Naive B cell (primary cell): Measurements from ENCODE around the gene STX18. TPM values are rescaled to one million over a fixed set of nuclear protein-coding genes. Genes with fewer than 3 reads are reported as not detected.
"Not testable (repeated sequence)": the region's sequence is repeated elsewhere in the genome, so short reads cannot be mapped to it uniquely, and the experiment has no call there.

ENCODE experiments used
- ATAC-seq, 2 donors: fragments of 150-1000 bp; cut with Tn5 transposase; 2 replicates each; pipeline ENCODE4 v1.10.0; 2021; ENCODE audit warnings: low read depth in 2 of 2, mild to moderate bottlenecking in 2 of 2, moderate library complexity in 2 of 2
- DNase-seq: peaks from one replicate; pipeline ENCODE4 v3.0.0; 2022
- H3K27ac Mint-ChIP-seq, 6 donors: one replicate each; pipeline ENCODE4 v1.8.0; 2020 to 2022; ENCODE audit warnings: mild to moderate bottlenecking in 6 of 6, mixed read lengths in 6 of 6, moderate library complexity in 5 of 6, inconsistent platforms in 2 of 6
- H3K27me3 Mint-ChIP-seq, 3 donors: one replicate each; pipeline ENCODE4 v1.8.0; 2021 to 2022; ENCODE audit warnings: mixed read lengths in 3 of 3, mild to moderate bottlenecking in 1 of 3
- H3K36me3 Mint-ChIP-seq, 2 donors: one replicate each; pipeline ENCODE4 v1.8.0; 2020 to 2022; ENCODE audit warnings: mixed read lengths in 2 of 2, inconsistent platforms in 1 of 2, mild to moderate bottlenecking in 1 of 2
- H3K4me1 Mint-ChIP-seq, 3 donors: one replicate each; pipeline ENCODE4 v1.8.0; 2020 to 2022; ENCODE audit warnings: mixed read lengths in 3 of 3, inconsistent platforms in 1 of 3, mild to moderate bottlenecking in 1 of 3, moderate library complexity in 1 of 3
- H3K4me3 Mint-ChIP-seq, 8 donors: one replicate each; pipeline ENCODE4 v1.8.0; 2020 to 2022; ENCODE audit warnings: mild to moderate bottlenecking in 8 of 8, mixed read lengths in 8 of 8, moderate library complexity in 8 of 8, inconsistent platforms in 2 of 8
- H3K9me3 Mint-ChIP-seq, 7 donors: one replicate each; pipeline ENCODE4 v1.8.0; 2020 to 2022; ENCODE audit warnings: mixed read lengths in 7 of 7, mild to moderate bottlenecking in 5 of 7, inconsistent platforms in 2 of 7, moderate library complexity in 1 of 7
- polyA plus RNA-seq, 6 donors: library from polyadenylated mRNA; unstranded; fragments of 300-500 nt; fragmentation: Illumina TruSeq; gene quantifications; one replicate each; pipeline ENCODE4 v1.2.3, GENCODE V29; 2021; ENCODE audit warnings: low read depth in 6 of 6

Gene STX18
- polyA plus RNA-seq, 6 donors from 2014 or later = 7.8 to 27.5 (median 22.9) TPM

- H3K27me3 Mint-ChIP-seq = no peaks in the 10 kb centered on the region
- peaks cover 0 to 12% of the 10 kb centered on the region in 2 donors for H3K36me3 Mint-ChIP-seq
- no peak for ATAC-seq
- H3K9me3 Mint-ChIP-seq = no peaks in the 10 kb centered on the region
- no peak for DNase-seq
- no peak overlapping the region for H3K4me3 Mint-ChIP-seq
- H3K4me1 Mint-ChIP-seq = peaks cover 7 to 22% (median 21%) of the 10 kb centered on the region in 3 donors
- H3K27ac Mint-ChIP-seq = no peak overlapping the region
Measured at GRCh38 chr4:4480685-4481398, 61.0 kb downstream of the STX18 start.

DNA sequence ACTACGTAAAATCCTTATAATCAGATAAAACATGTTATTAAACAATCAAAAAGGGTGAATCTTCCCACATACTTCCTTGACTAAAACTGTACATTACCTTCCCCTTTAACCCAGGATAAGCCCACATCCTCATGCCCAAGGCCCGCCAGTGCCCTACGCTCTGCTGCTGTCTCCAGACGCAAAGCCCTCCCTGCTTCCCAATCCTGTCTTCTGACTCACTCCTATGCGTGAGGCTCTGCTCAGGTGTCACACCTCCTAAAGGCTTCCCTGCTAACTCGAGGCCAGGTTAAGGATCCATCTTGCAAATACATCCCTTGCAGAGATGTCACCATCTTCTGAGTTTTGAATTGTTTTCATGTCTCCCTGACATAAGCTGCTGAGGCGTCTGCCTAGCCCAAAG is 61.6 kb downstream of the STX18 start:
- Mint-ChIP-seq H3K4me3 (no peak overlapping the region), H3K27ac (no peak overlapping the region), H3K4me1 (peaks cover 7 to 22% (median 21%) of the 10 kb centered on the region in 3 donors), H3K9me3 (no peaks in the 10 kb centered on the region), H3K36me3 (peaks cover 0 to 12% of the 10 kb centered on the region in 2 donors), H3K27me3 (no peaks in the 10 kb centered on the region)
- DNase-seq = no peak
- ATAC-seq = no peak

- no peak overlapping the region for H3K4me3 Mint-ChIP-seq
- no peak for ATAC-seq
- DNase-seq = no peak
- H3K27ac Mint-ChIP-seq = no peak overlapping the region
- H3K9me3 Mint-ChIP-seq = no peaks in the 10 kb centered on the region
- peaks cover 7 to 25% (median 24%) of the 10 kb centered on the region in 3 donors for H3K4me1 Mint-ChIP-seq
- no peaks in the 10 kb centered on the region for H3K27me3 Mint-ChIP-seq
- peaks cover 0 to 12% of the 10 kb centered on the region in 2 donors for H3K36me3 Mint-ChIP-seq
Measured at GRCh38 chr4:4479366-4479765, 62.5 kb downstream of the STX18 start.

DNA sequence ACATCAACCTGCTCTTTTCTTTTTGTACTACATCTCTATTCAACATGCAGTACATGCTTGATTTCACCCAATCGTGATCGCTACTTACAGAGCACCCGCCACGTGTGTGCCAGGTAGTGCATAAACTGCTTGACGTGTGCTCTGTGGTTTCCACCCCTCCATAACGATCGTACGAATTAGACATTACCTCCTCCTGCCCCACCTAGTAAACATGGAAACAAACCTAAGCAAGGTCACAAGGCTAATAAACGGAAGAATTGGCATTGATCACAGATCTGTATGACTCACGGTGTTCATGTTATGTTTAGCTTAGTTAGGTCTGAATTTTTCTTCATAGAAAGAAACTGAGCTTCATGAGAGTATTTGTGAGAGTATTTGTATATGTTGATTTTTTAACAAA is 64.1 kb downstream of the STX18 start:
- peak overlapping the region in 3 of 6 donors; percentile 44 to 91 (median 60) for H3K27ac Mint-ChIP-seq
- peaks cover 0 to 12% of the 10 kb centered on the region in 2 donors for H3K36me3 Mint-ChIP-seq
- peaks cover 10 to 31% (median 28%) of the 10 kb centered on the region in 3 donors for H3K4me1 Mint-ChIP-seq
- no peaks in the 10 kb centered on the region for H3K9me3 Mint-ChIP-seq
- H3K27me3 Mint-ChIP-seq = no peaks in the 10 kb centered on the region
- H3K4me3 Mint-ChIP-seq = no peak overlapping the region
- ATAC-seq (no peak), DNase-seq (no peak)

- no peak overlapping the region for H3K27ac Mint-ChIP-seq
- no peak for ATAC-seq
Measured at GRCh38 chr4:4477391-4477790, 64.5 kb downstream of the STX18 start.

DNA sequence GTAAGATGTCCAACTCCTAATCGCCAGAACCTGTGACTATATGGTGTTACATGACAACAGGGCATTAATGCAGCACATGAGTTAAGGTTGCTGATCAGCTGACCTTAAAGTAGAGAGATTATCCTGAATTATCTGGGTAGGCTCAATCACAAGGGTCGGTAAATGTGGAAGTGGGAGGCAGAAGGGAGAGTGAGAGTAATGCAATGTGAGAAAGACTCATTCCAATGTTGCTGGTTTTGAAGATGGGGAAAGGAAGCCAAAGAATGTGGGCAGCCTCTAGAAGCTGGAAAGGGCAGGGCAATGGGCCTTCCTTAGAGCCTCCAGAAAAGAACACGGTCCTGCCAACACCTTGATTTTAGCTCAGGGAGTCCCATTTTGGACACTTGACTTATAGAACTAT is 67.4 kb downstream of the STX18 start:
- Mint-ChIP-seq H3K36me3 (peaks cover 18 to 21% of the 10 kb centered on the region in 2 donors), H3K4me1 (peaks cover 6 to 18% (median 15%) of the 10 kb centered on the region in 3 donors), H3K9me3 (no peaks in the 10 kb centered on the region), H3K27ac (peak overlapping the region in 1 of 6 donors; percentile 76), H3K27me3 (no peaks in the 10 kb centered on the region), H3K4me3 (no peak overlapping the region)
- DNase-seq (no peak), ATAC-seq (no peak)

More at GRCh38 chr4:4477391-4477790, 64.5 kb downstream of the STX18 start:
- peaks cover 0 to 12% of the 10 kb centered on the region in 2 donors for H3K36me3 Mint-ChIP-seq
- peaks cover 10 to 27% (median 24%) of the 10 kb centered on the region in 3 donors for H3K4me1 Mint-ChIP-seq
- no peaks in the 10 kb centered on the region for H3K9me3 Mint-ChIP-seq
- no peak overlapping the region for H3K4me3 Mint-ChIP-seq
- no peaks in the 10 kb centered on the region for H3K27me3 Mint-ChIP-seq
- DNase-seq = no peak

DNA sequence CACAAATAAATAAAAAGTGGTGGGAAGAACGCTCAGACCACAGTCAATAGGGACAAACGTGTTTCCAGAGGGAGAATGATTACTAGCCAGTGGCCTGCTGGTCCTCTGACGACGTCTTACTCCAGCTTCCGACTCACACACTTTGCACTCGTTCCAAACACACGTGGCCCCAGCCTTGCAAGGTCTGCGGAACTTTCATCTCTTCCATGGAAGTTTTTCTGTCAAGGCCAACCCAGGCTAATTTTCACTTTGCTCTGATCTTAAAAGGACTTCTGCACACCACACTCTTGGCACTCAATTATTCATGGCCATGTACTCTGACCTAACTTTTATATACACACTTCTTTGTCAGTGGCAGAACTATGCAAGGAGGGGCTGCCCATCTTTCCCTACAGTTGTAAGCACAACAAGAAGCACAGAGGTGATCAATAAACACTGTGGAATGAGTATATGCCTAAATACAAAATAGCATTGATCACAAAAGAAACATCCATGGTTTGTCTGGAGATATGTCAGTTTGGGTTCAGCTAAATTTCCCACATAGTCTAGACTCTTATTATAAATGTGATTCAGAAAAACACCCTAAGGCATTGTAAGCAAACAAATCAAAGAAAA is 69.4 kb downstream of the STX18 start:
- H3K9me3 Mint-ChIP-seq = no peaks in the 10 kb centered on the region
- peaks cover 32 to 37% of the 10 kb centered on the region in 2 donors for H3K36me3 Mint-ChIP-seq
- H3K4me3 Mint-ChIP-seq = no peak overlapping the region
- no peak for DNase-seq
- no peak for ATAC-seq
- no peaks in the 10 kb centered on the region for H3K27me3 Mint-ChIP-seq
- H3K27ac Mint-ChIP-seq = peak overlapping the region in 1 of 6 donors; percentile 34
- peaks cover 6 to 12% (median 7%) of the 10 kb centered on the region in 3 donors for H3K4me1 Mint-ChIP-seq

DNA sequence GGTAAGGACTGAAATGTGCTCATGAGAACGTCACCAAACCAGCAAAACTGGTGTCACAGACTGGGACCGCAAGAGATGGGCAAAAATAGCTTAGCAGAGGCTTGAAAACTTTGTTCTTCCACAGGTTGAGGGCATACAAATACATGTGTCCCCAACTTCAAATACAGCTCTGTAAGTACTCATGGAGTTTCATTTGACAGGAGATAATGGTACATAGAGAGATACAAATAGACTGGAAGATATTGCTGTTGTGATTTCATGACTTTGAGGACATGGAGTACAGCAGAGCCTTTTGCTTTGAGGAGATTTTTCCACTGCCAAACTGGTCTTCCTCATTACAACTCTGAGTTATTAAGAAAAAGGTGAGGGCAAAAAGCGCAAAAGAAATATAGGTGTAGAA is 70.7 kb downstream of the STX18 start:
- H3K27me3 Mint-ChIP-seq = no peaks in the 10 kb centered on the region
- H3K4me1 Mint-ChIP-seq = peaks cover 4 to 16% (median 7%) of the 10 kb centered on the region in 3 donors
- peaks cover 41 to 49% of the 10 kb centered on the region in 2 donors for H3K36me3 Mint-ChIP-seq
- H3K27ac Mint-ChIP-seq = no peak overlapping the region
- no peak overlapping the region for H3K4me3 Mint-ChIP-seq
- DNase-seq (no peak), ATAC-seq (no peak)
- H3K9me3 Mint-ChIP-seq = peaks cover 0 to 4% (median 0%) of the 10 kb centered on the region in 7 donors

- DNase-seq = no peak
- Mint-ChIP-seq H3K36me3 (peaks cover 50 to 59% of the 10 kb centered on the region in 2 donors), H3K27me3 (no peaks in the 10 kb centered on the region), H3K9me3 (peaks cover 0 to 8% (median 0%) of the 10 kb centered on the region in 7 donors), H3K27ac (no peak overlapping the region), H3K4me3 (no peak overlapping the region), H3K4me1 (peaks cover 4 to 19% (median 7%) of the 10 kb centered on the region in 3 donors)
- ATAC-seq = no peak
Measured at GRCh38 chr4:4470208-4470607, 71.6 kb downstream of the STX18 start.

DNA sequence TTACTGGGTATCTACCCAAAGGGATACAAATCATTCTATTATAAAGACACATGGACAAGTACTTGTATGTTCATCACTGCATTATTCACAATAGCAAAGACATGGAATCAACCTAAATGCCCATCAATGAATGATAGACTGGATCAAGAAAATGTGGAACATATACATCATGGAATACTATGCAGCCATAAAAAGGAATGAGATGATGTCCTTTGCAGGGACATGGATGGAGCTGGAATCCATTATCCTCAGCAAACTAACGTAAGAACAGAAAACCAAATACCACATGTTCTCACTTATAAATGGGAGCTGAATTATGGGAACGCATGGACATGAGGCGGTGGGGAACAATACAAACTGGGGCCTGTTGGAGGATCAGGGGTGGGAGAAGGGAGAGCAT is 76.6 kb downstream of the STX18 start:
- H3K4me1 Mint-ChIP-seq, H3K9me3 Mint-ChIP-seq, DNase-seq, H3K4me3 Mint-ChIP-seq, H3K27me3 Mint-ChIP-seq, H3K27ac Mint-ChIP-seq, ATAC-seq: not testable (repeated sequence)
- H3K36me3 Mint-ChIP-seq = peaks cover 56 to 67% of the 10 kb centered on the region in 2 donors

GRCh38 chr4:4462970-4463369 is 78.9 kb downstream of the STX18 start:
- Mint-ChIP-seq H3K4me3 (no peak overlapping the region), H3K27me3 (no peaks in the 10 kb centered on the region), H3K36me3 (peaks cover 49 to 61% of the 10 kb centered on the region in 2 donors), H3K27ac (no peak overlapping the region), H3K4me1 (peaks cover 0 to 8% (median 7%) of the 10 kb centered on the region in 3 donors), H3K9me3 (peaks cover 0 to 8% (median 0%) of the 10 kb centered on the region in 7 donors)
- DNase-seq (no peak), ATAC-seq (no peak)

- peak overlapping the region in 1 of 8 donors; percentile 9 for H3K4me3 Mint-ChIP-seq
- H3K4me1 Mint-ChIP-seq = peaks cover 0 to 11% (median 8%) of the 10 kb centered on the region in 3 donors
- no peak overlapping the region for H3K27ac Mint-ChIP-seq
- H3K36me3 Mint-ChIP-seq = peaks cover 46 to 57% of the 10 kb centered on the region in 2 donors
- peaks cover 0 to 8% (median 0%) of the 10 kb centered on the region in 7 donors for H3K9me3 Mint-ChIP-seq
- DNase-seq (no peak), ATAC-seq (no peak)
- H3K27me3 Mint-ChIP-seq = no peaks in the 10 kb centered on the region
Measured at GRCh38 chr4:4461850-4462249, 80.0 kb downstream of the STX18 start.

- Mint-ChIP-seq H3K27me3 (no peaks in the 10 kb centered on the region), H3K4me3 (no peak overlapping the region), H3K4me1 (peaks cover 0 to 8% (median 7%) of the 10 kb centered on the region in 3 donors), H3K9me3 (peaks cover 0 to 5% (median 0%) of the 10 kb centered on the region in 7 donors), H3K27ac (no peak overlapping the region), H3K36me3 (peaks cover 43 to 50% of the 10 kb centered on the region in 2 donors)
- ATAC-seq (no peak), DNase-seq (no peak)
Measured at GRCh38 chr4:4461178-4461577, 80.7 kb downstream of the STX18 start.

DNA sequence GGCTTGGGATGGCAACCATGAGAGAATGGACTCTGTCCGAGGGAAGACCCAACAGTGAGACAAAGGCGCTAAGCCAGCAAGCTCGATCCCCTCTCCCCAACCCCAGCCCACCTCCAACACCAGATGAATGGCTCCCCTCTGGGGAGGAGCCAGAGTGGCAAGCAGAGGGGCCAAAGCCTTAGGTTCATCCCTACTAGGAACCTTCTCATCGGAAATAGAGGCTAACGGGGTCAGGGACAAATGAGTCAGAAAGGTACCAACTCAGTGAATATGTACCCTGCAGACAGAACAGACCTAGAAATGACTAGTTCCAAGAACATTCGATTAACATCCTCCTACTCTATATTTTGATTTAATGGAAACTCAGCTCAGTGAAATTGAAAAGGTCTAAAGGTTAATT is 81.1 kb downstream of the STX18 start:
- Mint-ChIP-seq H3K4me3 (no peak overlapping the region), H3K27me3 (no peaks in the 10 kb centered on the region), H3K9me3 (peaks cover 0 to 5% (median 0%) of the 10 kb centered on the region in 7 donors), H3K36me3 (peaks cover 38 to 46% of the 10 kb centered on the region in 2 donors), H3K4me1 (peaks cover 0 to 8% (median 4%) of the 10 kb centered on the region in 3 donors), H3K27ac (no peak overlapping the region)
- ATAC-seq (no peak), DNase-seq (no peak)
